Esophagus muscularis mucosa (tissue), 3 donors: Measurements from ENCODE around the gene NAA15.

Experiments used
- EP300 ChIP-seq: sonication (generic); formaldehyde crosslinking; IDR thresholded peaks from one replicate; pipeline ENCODE4 v1.6.1; 2017; ENCODE audit warnings: antibody characterized with exemption
- TF ChIP-seq, protein P1 (sequence below), 3 experiments: fragments of 200-600 bp in 2 of 3; fragments of 450-650 bp in 1 of 3; sonication (generic) in 2 of 3; IDR thresholded peaks; one replicate each; pipeline ENCODE4 v1.5.1; 2017 to 2019; ENCODE audit warnings: antibody characterized with exemption in 3 of 3, mild to moderate bottlenecking in 2 of 3, moderate library complexity in 1 of 3

DNA sequence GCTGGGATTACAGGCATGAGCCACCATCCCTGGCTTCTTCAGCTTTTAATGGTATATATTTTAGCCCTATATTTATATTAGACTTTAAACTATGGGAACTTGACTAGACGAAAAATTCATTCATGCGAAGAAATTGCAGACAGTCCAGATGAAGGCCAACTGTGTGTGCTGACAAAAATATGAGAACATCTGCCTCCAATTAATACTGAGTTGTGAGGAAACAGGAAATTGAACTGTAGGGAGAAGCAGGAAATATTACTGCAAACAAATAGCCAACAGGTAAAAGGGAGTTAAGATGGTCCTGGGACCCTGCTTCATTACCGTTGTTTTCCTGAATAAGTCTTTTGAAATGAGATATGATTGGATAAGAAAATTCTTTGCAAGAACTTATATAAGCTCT lies 47.6 kb upstream of the NAA15 start:
- TF ChIP-seq, protein P1, sequence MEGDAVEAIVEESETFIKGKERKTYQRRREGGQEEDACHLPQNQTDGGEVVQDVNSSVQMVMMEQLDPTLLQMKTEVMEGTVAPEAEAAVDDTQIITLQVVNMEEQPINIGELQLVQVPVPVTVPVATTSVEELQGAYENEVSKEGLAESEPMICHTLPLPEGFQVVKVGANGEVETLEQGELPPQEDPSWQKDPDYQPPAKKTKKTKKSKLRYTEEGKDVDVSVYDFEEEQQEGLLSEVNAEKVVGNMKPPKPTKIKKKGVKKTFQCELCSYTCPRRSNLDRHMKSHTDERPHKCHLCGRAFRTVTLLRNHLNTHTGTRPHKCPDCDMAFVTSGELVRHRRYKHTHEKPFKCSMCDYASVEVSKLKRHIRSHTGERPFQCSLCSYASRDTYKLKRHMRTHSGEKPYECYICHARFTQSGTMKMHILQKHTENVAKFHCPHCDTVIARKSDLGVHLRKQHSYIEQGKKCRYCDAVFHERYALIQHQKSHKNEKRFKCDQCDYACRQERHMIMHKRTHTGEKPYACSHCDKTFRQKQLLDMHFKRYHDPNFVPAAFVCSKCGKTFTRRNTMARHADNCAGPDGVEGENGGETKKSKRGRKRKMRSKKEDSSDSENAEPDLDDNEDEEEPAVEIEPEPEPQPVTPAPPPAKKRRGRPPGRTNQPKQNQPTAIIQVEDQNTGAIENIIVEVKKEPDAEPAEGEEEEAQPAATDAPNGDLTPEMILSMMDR (IDR thresholded peaks at IDR 0.05): no peak
- no peak for TF ChIP-seq EP300
